ENCODE data around the gene EVPL.

DNA sequence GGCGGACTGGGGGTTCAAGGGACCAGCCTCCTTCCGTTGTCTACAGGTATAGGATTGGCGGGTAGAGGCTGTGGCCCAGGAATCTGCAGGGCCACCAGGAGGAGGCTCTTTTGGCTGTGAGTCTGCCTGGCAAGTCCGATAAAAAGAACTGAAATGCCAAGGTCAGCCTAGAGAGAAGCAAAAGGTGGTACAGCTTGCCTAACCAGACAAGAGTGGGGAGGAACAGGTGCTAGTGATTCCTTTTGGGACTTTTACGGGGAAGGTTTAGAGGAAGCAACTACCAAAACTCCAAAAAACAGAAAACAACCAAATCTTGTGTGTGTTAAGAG is 5.6 kb upstream of the EVPL start:
- TF ChIP-seq, protein P1, sequence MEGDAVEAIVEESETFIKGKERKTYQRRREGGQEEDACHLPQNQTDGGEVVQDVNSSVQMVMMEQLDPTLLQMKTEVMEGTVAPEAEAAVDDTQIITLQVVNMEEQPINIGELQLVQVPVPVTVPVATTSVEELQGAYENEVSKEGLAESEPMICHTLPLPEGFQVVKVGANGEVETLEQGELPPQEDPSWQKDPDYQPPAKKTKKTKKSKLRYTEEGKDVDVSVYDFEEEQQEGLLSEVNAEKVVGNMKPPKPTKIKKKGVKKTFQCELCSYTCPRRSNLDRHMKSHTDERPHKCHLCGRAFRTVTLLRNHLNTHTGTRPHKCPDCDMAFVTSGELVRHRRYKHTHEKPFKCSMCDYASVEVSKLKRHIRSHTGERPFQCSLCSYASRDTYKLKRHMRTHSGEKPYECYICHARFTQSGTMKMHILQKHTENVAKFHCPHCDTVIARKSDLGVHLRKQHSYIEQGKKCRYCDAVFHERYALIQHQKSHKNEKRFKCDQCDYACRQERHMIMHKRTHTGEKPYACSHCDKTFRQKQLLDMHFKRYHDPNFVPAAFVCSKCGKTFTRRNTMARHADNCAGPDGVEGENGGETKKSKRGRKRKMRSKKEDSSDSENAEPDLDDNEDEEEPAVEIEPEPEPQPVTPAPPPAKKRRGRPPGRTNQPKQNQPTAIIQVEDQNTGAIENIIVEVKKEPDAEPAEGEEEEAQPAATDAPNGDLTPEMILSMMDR (IDR thresholded peaks at IDR 0.05): no peak
- TF ChIP-seq POLR2A (IDR thresholded peaks at IDR 0.05): no peak

All from stomach (tissue), 4 donors.